ENCODE results near the gene IWS1.

The IWS1 gene

DNA sequence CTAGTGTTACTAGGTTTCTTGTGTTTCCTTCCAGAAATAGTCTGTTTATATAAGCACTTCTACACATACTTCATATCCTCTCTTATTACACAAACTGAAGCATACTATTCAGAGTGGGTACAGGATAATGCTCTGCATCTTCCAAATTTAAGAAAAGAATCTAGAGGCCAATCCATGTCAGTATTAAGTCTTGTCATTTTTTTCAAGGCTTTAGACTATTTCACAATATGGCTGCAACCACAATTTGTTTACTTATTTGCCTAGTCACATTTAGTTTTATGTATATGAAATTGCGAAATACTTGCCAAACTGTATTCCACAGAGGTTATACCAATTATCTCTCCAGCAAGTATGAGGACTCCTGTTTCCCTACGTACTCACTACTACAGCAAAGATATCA is 27.9 kb downstream of the IWS1 start:
- Histone ChIP-seq H3K36me3 (replicated peaks in 1 of 2; ENCODE audit: control insufficient read depth in 2 of 2, insufficient read depth in 2 of 2, low read length in 2 of 2) (peaks cover 21 to 97% of the 10 kb centered on the region in 2 donors), H2AFZ (ENCODE audit: low read length) (no peak overlapping the region), H3K4me3 (ENCODE audit: low read length in 2 of 2) (no peak overlapping the region), H3K9ac (ENCODE audit: low read depth, low read length, poor library complexity) (no peak overlapping the region), H3K27ac (replicated peaks; ENCODE audit: low read length) (no peak overlapping the region), H3K14ac (ENCODE audit: low read length) (no peak overlapping the region), H3K79me1 (ENCODE audit: low read depth, low read length) (no peaks in the 10 kb centered on the region), H4K8ac (ENCODE audit: low read depth, low read length) (no peak overlapping the region), H3K27me3 (ENCODE audit: control insufficient read depth in 3 of 3, insufficient read depth in 3 of 3, low read depth in 1 of 3, low read length in 3 of 3) (no peaks in the 10 kb centered on the region), H3K18ac (ENCODE audit: low read length) (no peak overlapping the region), H3K4ac (ENCODE audit: low read length) (no peak overlapping the region), H2AK5ac (ENCODE audit: low read depth, low read length) (no peak overlapping the region), H3K23ac (ENCODE audit: low read depth, low read length, poor library complexity) (no peak overlapping the region), H2BK15ac (ENCODE audit: low read length) (no peak overlapping the region), H3K4me2 (ENCODE audit: insufficient read depth, low read length, poor library complexity, severe bottlenecking) (no peak overlapping the region), H2BK12ac (ENCODE audit: low read length) (no peak overlapping the region), H3K9me3 (replicated peaks in 1 of 2; ENCODE audit: control insufficient read depth in 2 of 2, insufficient read depth in 1 of 2, low read depth in 1 of 2, low read length in 2 of 2) (no peaks in the 10 kb centered on the region), H2BK120ac (ENCODE audit: low read depth, low read length) (no peak overlapping the region), H3K4me1 (ENCODE audit: control insufficient read depth in 2 of 2, insufficient read depth in 1 of 2, low read depth in 1 of 2, low read length in 2 of 2) (no peaks in the 10 kb centered on the region), H2BK5ac (ENCODE audit: low read length) (no peak overlapping the region), H4K91ac (ENCODE audit: low read depth, low read length, poor library complexity) (no peak overlapping the region)
- no peak for DNase-seq (ENCODE audit: low spot score)
- WGBS, 2 donors (ENCODE audit: extremely low coverage in 2 of 2, insufficient read length in 2 of 2, insufficient replicate concordance in 1 of 2): no CpG with 5 or more reads among the region's 2 CpGs

DNA sequence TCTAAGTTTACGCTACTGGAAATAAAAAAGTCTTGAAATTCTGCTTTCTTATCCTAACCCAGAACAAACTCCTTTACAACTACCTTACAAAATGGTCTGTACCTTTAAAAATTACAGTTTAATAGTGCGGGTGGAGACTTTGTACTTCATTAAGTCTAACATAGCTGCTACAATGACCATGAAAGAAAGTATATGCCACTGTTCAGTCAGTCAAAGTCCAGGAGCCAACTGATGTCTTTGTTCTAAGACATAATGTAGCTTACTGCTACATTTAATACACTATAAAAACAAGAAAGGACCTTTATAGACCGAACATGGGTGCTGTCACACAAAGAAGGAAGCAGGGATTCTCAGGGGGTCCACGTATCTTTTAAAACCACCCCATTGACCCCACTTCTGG is 36.0 kb downstream of the IWS1 start:
- Histone ChIP-seq H3K4me1 (ENCODE audit: control insufficient read depth in 2 of 2, insufficient read depth in 1 of 2, low read depth in 1 of 2, low read length in 2 of 2) (no peaks in the 10 kb centered on the region), H3K27me3 (ENCODE audit: control insufficient read depth in 3 of 3, insufficient read depth in 3 of 3, low read depth in 1 of 3, low read length in 3 of 3) (no peaks in the 10 kb centered on the region), H2AFZ (ENCODE audit: low read length) (no peak overlapping the region), H2BK15ac (ENCODE audit: low read length) (no peak overlapping the region), H3K18ac (ENCODE audit: low read length) (no peak overlapping the region), H3K79me1 (ENCODE audit: low read depth, low read length) (peaks cover 3% of the 10 kb centered on the region), H3K36me3 (replicated peaks in 1 of 2; ENCODE audit: control insufficient read depth in 2 of 2, insufficient read depth in 2 of 2, low read length in 2 of 2) (peaks cover 45 to 99% of the 10 kb centered on the region in 2 donors), H3K4me3 (ENCODE audit: low read length in 2 of 2) (no peak overlapping the region), H4K8ac (ENCODE audit: low read depth, low read length) (no peak overlapping the region), H3K23ac (ENCODE audit: low read depth, low read length, poor library complexity) (no peak overlapping the region), H3K4ac (ENCODE audit: low read length) (no peak overlapping the region), H4K91ac (ENCODE audit: low read depth, low read length, poor library complexity) (no peak overlapping the region), H3K9ac (ENCODE audit: low read depth, low read length, poor library complexity) (no peak overlapping the region), H2AK5ac (ENCODE audit: low read depth, low read length) (no peak overlapping the region), H2BK120ac (ENCODE audit: low read depth, low read length) (no peak overlapping the region), H3K27ac (replicated peaks; ENCODE audit: low read length) (no peak overlapping the region), H3K14ac (ENCODE audit: low read length) (no peak overlapping the region), H3K9me3 (replicated peaks in 1 of 2; ENCODE audit: control insufficient read depth in 2 of 2, insufficient read depth in 1 of 2, low read depth in 1 of 2, low read length in 2 of 2) (no peaks in the 10 kb centered on the region), H2BK5ac (ENCODE audit: low read length) (no peak overlapping the region), H2BK12ac (ENCODE audit: low read length) (no peak overlapping the region), H3K4me2 (ENCODE audit: insufficient read depth, low read length, poor library complexity, severe bottlenecking) (no peak overlapping the region)
- DNase-seq (ENCODE audit: low spot score): no peak
- WGBS, 2 donors (ENCODE audit: extremely low coverage in 2 of 2, insufficient read length in 2 of 2, insufficient replicate concordance in 1 of 2): no CpG with 5 or more reads among the region's 4 CpGs

GRCh38 chr2:127486247-127487058 is 39.8 kb downstream of the IWS1 start:
- Histone ChIP-seq H3K14ac (ENCODE audit: low read length) (no peak overlapping the region), H3K9me3 (replicated peaks in 1 of 2; ENCODE audit: control insufficient read depth in 2 of 2, insufficient read depth in 1 of 2, low read depth in 1 of 2, low read length in 2 of 2) (peaks cover 3% of the 10 kb centered on the region in 2 donors), H3K4ac (ENCODE audit: low read length) (no peak overlapping the region), H3K4me3 (ENCODE audit: low read length in 2 of 2) (no peak overlapping the region), H2BK12ac (ENCODE audit: low read length) (no peak overlapping the region), H4K91ac (ENCODE audit: low read depth, low read length, poor library complexity) (no peak overlapping the region), H2BK15ac (ENCODE audit: low read length) (no peak overlapping the region), H3K18ac (ENCODE audit: low read length) (no peak overlapping the region), H3K27ac (replicated peaks; ENCODE audit: low read length) (no peak overlapping the region), H4K8ac (ENCODE audit: low read depth, low read length) (no peak overlapping the region), H3K79me1 (ENCODE audit: low read depth, low read length) (peaks cover 3% of the 10 kb centered on the region), H3K27me3 (ENCODE audit: control insufficient read depth in 3 of 3, insufficient read depth in 3 of 3, low read depth in 1 of 3, low read length in 3 of 3) (no peaks in the 10 kb centered on the region), H3K4me1 (ENCODE audit: control insufficient read depth in 2 of 2, insufficient read depth in 1 of 2, low read depth in 1 of 2, low read length in 2 of 2) (peaks cover 1 to 2% of the 10 kb centered on the region in 2 donors), H3K9ac (ENCODE audit: low read depth, low read length, poor library complexity) (no peak overlapping the region), H2AFZ (ENCODE audit: low read length) (no peak overlapping the region), H2BK5ac (ENCODE audit: low read length) (no peak overlapping the region), H2BK120ac (ENCODE audit: low read depth, low read length) (no peak overlapping the region), H3K36me3 (replicated peaks in 1 of 2; ENCODE audit: control insufficient read depth in 2 of 2, insufficient read depth in 2 of 2, low read length in 2 of 2) (peaks cover 39 to 98% of the 10 kb centered on the region in 2 donors), H3K23ac (ENCODE audit: low read depth, low read length, poor library complexity) (no peak overlapping the region), H2AK5ac (ENCODE audit: low read depth, low read length) (no peak overlapping the region), H3K4me2 (ENCODE audit: insufficient read depth, low read length, poor library complexity, severe bottlenecking) (no peak overlapping the region)
- DNase-seq (ENCODE audit: low spot score): no peak
- WGBS, 2 donors (ENCODE audit: extremely low coverage in 2 of 2, insufficient read length in 2 of 2, insufficient replicate concordance in 1 of 2): no CpG with 5 or more reads among the region's 8 CpGs

DNA sequence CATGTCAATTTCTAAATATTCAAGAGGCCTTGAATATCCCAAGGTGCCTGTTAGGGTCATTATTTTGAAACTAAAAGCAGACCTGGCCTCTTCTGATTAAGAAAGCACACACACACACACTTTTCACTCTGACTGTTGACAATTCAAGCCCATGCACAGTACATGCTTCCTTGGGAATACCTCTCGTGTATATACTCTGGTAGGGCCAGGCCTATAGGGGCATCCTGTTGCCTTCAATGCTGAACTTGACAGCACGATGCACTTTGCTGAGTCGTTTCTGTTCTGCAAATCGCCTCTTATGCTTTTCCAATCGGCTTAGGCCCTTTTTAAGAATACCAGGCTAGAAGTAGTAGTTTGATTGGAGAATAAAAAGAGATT is 40.6 kb downstream of the IWS1 start:
- Histone ChIP-seq H2BK12ac (ENCODE audit: low read length) (no peak overlapping the region), H4K91ac (ENCODE audit: low read depth, low read length, poor library complexity) (no peak overlapping the region), H4K8ac (ENCODE audit: low read depth, low read length) (no peak overlapping the region), H2BK120ac (ENCODE audit: low read depth, low read length) (no peak overlapping the region), H3K4ac (ENCODE audit: low read length) (no peak overlapping the region), H3K27ac (replicated peaks; ENCODE audit: low read length) (no peak overlapping the region), H3K36me3 (replicated peaks in 1 of 2; ENCODE audit: control insufficient read depth in 2 of 2, insufficient read depth in 2 of 2, low read length in 2 of 2) (peaks cover 39 to 99% of the 10 kb centered on the region in 2 donors), H3K9me3 (replicated peaks in 1 of 2; ENCODE audit: control insufficient read depth in 2 of 2, insufficient read depth in 1 of 2, low read depth in 1 of 2, low read length in 2 of 2) (peaks cover 3% of the 10 kb centered on the region in 2 donors), H2AFZ (ENCODE audit: low read length) (no peak overlapping the region), H3K9ac (ENCODE audit: low read depth, low read length, poor library complexity) (no peak overlapping the region), H3K23ac (ENCODE audit: low read depth, low read length, poor library complexity) (no peak overlapping the region), H3K4me3 (ENCODE audit: low read length in 2 of 2) (no peak overlapping the region), H2BK5ac (ENCODE audit: low read length) (no peak overlapping the region), H3K14ac (ENCODE audit: low read length) (no peak overlapping the region), H2BK15ac (ENCODE audit: low read length) (no peak overlapping the region), H3K27me3 (ENCODE audit: control insufficient read depth in 3 of 3, insufficient read depth in 3 of 3, low read depth in 1 of 3, low read length in 3 of 3) (no peaks in the 10 kb centered on the region), H3K18ac (ENCODE audit: low read length) (no peak overlapping the region), H3K4me1 (ENCODE audit: control insufficient read depth in 2 of 2, insufficient read depth in 1 of 2, low read depth in 1 of 2, low read length in 2 of 2) (peaks cover 7 to 10% of the 10 kb centered on the region in 2 donors), H3K79me1 (ENCODE audit: low read depth, low read length) (peaks cover 3% of the 10 kb centered on the region), H2AK5ac (ENCODE audit: low read depth, low read length) (no peak overlapping the region), H3K4me2 (ENCODE audit: insufficient read depth, low read length, poor library complexity, severe bottlenecking) (no peak overlapping the region)
- no CpG with 5 or more reads among the region's 5 CpGs for WGBS, 2 donors (ENCODE audit: extremely low coverage in 2 of 2, insufficient read length in 2 of 2, insufficient replicate concordance in 1 of 2)
- no peak for DNase-seq (ENCODE audit: low spot score)

All from neuronal stem cell (in vitro differentiated cells).